ENCODE data around the gene TMEM139.

TMEM139 gene

DNA sequence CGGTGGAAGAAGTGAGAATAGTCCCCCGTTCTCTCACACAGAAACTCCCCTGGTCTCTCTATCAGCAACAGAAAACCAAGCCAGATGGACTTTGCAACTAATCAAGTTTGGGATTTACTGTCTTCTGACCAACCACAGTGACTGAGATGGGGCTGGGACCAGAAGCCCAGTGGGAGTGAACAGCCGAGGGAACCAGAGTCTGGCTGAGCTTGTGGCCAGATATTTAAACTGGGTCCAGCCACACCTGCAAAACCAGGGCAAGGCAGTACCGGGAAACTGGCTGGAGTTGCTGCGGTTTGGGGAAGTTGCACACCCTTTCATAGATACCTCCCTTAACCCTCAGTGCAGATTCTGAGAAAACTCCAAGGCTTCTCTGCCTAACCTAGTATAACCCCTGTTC is 15.5 kb upstream of the TMEM139 start (continued):
- TF ChIP-seq INSM2 (tag by site-specific recombination; IDR thresholded peaks at IDR 0.05) = no peak

DNA sequence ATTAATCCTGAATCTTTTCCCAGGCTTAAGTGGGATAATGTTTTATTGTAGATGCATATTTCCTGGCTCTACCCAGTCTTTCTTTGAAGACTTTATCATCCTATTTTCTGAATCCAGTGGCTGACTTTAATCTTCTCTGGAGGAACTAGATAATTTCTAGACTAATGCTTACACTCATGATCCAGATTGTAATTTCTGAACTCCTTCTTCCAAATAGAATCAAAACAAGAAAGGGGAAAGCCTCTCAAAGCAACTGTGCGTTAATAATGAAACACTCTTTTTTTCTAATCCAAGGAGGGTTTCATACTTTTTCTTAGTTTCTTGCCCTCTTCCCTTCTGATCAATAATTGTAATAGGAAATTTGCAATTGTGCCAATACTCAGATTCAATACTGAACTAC is 13.5 kb upstream of the TMEM139 start:
- H3K4me3 ChIP-seq (ENCODE audit: low read depth, low read length) = no peak overlapping the region
- POLR2A ChIA-PET = interaction anchor here (1.5 kb wide), 1 partner anchor 8 kb away, joined by 5 read pairs; the partner anchor contains the start of gene GSTK1
- H3K4me1 ChIP-seq (ENCODE audit: control insufficient read depth, insufficient read depth, low read length) = no peaks in the 10 kb centered on the region
- no peak overlapping the region for H3K27ac ChIP-seq (ENCODE audit: extremely low read depth, low read depth, low read length)
- TF ChIP-seq SP3 (tag by site-specific recombination; IDR thresholded peaks at IDR 0.05) (no peak), ZNF658 (tag by site-specific recombination; IDR thresholded peaks at IDR 0.05) (no peak), ZNF623 (tag by site-specific recombination; IDR thresholded peaks at IDR 0.05) (no peak)
- TF ChIP-seq, protein P1, sequence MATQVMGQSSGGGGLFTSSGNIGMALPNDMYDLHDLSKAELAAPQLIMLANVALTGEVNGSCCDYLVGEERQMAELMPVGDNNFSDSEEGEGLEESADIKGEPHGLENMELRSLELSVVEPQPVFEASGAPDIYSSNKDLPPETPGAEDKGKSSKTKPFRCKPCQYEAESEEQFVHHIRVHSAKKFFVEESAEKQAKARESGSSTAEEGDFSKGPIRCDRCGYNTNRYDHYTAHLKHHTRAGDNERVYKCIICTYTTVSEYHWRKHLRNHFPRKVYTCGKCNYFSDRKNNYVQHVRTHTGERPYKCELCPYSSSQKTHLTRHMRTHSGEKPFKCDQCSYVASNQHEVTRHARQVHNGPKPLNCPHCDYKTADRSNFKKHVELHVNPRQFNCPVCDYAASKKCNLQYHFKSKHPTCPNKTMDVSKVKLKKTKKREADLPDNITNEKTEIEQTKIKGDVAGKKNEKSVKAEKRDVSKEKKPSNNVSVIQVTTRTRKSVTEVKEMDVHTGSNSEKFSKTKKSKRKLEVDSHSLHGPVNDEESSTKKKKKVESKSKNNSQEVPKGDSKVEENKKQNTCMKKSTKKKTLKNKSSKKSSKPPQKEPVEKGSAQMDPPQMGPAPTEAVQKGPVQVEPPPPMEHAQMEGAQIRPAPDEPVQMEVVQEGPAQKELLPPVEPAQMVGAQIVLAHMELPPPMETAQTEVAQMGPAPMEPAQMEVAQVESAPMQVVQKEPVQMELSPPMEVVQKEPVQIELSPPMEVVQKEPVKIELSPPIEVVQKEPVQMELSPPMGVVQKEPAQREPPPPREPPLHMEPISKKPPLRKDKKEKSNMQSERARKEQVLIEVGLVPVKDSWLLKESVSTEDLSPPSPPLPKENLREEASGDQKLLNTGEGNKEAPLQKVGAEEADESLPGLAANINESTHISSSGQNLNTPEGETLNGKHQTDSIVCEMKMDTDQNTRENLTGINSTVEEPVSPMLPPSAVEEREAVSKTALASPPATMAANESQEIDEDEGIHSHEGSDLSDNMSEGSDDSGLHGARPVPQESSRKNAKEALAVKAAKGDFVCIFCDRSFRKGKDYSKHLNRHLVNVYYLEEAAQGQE (tag by site-specific recombination; IDR thresholded peaks at IDR 0.05) = no peak
- peaks cover 0 to 35% of the 10 kb centered on the region in 2 experiments; a peak in 1 of 3 replicates for H3K36me3 ChIP-seq (ENCODE audit: control insufficient read depth in 2 of 2, insufficient read depth in 1 of 2, low read length in 2 of 2)
- no peaks in the 10 kb centered on the region for H3K9me3 ChIP-seq (ENCODE audit: control insufficient read depth, insufficient read depth, low read depth, low read length)
- CTCF ChIA-PET = interaction anchor here (1.0 kb wide), 1 partner anchor 28 kb away, joined by 3 read pairs; no protein-coding TSS in a partner anchor

DNA sequence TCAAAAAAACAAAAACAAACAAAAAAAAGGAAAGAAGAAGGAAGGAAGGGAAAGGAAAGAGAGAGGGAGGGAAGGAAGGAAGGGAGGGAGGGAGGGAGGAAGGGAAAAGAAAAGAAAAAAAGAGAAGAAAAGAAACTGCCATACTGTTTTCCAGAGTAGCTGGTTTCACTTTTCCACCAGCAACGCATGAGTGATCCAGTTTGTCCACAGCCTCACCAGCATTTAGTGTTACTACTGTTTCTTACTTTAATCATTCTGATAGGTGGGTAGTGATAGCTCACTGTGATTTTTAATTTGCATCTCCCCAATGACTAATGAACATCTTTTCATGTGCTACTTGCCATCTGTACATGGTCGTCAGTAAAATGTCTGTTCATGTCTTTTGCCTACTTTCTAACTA is 11.9 kb upstream of the TMEM139 start:
- Histone ChIP-seq H3K4me3 (ENCODE audit: low read depth, low read length) (no peak overlapping the region), H3K27ac (ENCODE audit: extremely low read depth, low read depth, low read length) (no peak overlapping the region), H3K36me3 (ENCODE audit: control insufficient read depth in 2 of 2, insufficient read depth in 1 of 2, low read length in 2 of 2) (peaks cover 0 to 24% of the 10 kb centered on the region in 2 experiments; a peak in 1 of 3 replicates), H3K4me1 (ENCODE audit: control insufficient read depth, insufficient read depth, low read length) (no peaks in the 10 kb centered on the region), H3K9me3 (ENCODE audit: control insufficient read depth, insufficient read depth, low read depth, low read length) (no peaks in the 10 kb centered on the region)
- POLR2A ChIA-PET = interaction anchor here (1.3 to 1.5 kb wide), 2 partner anchors 10 to 15 kb away, joined by 3 to 5 read pairs; partner anchors contain the start of genes CASP2 and GSTK1
- CTCF ChIA-PET = interaction anchor here (0.9 kb wide), 2 partner anchors 26 to 32 kb away, joined by 4 read pairs; no protein-coding TSS in a partner anchor
- TF ChIP-seq YY2 (tag by site-specific recombination; IDR thresholded peaks at IDR 0.05) (no peak), ZNF366 (tag by site-specific recombination; conservative IDR thresholded peaks at IDR 0.05) (0 out of 2 replicates have a peak, but pooled peaks have one; percentile 28), ZNF558 (tag by site-specific recombination; IDR thresholded peaks at IDR 0.05) (no peak), ZNF223 (tag by site-specific recombination; IDR thresholded peaks at IDR 0.05) (no peak)
- TF ChIP-seq, protein P2, sequence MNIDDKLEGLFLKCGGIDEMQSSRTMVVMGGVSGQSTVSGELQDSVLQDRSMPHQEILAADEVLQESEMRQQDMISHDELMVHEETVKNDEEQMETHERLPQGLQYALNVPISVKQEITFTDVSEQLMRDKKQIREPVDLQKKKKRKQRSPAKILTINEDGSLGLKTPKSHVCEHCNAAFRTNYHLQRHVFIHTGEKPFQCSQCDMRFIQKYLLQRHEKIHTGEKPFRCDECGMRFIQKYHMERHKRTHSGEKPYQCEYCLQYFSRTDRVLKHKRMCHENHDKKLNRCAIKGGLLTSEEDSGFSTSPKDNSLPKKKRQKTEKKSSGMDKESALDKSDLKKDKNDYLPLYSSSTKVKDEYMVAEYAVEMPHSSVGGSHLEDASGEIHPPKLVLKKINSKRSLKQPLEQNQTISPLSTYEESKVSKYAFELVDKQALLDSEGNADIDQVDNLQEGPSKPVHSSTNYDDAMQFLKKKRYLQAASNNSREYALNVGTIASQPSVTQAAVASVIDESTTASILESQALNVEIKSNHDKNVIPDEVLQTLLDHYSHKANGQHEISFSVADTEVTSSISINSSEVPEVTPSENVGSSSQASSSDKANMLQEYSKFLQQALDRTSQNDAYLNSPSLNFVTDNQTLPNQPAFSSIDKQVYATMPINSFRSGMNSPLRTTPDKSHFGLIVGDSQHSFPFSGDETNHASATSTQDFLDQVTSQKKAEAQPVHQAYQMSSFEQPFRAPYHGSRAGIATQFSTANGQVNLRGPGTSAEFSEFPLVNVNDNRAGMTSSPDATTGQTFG (tag by site-specific recombination; IDR thresholded peaks at IDR 0.05; ENCODE audit: borderline replicate concordance) = no peak

Measured in HEK293 (cell line).